Progenitor cell of endocrine pancreas (in vitro differentiated cells): ENCODE results near the gene PNLIPRP3. TPM values are rescaled to one million over a fixed set of nuclear protein-coding genes. Genes with fewer than 3 reads are reported as not detected.
A peak's percentile ranks its signal among the peaks of the same experiment; 100 is the strongest.
"Not testable (repeated sequence)": the region's sequence is repeated elsewhere in the genome, so short reads cannot be mapped to it uniquely, and the experiment has no call there.

Source experiments
- DNase-seq: peaks from one replicate; pipeline ENCODE4 v3.0.0; 2021; ENCODE audit warnings: low spot score; ENCODE audit not compliant: unreplicated experiment
- H3K27ac Mint-ChIP-seq: 2 replicates; pipeline ENCODE4 v1.8.0; 2021; ENCODE audit warnings: mild to moderate bottlenecking, moderate library complexity, mixed read lengths
- H3K27me3 Mint-ChIP-seq: 2 replicates; pipeline ENCODE4 v1.8.0; 2021; ENCODE audit warnings: mixed read lengths
- H3K36me3 Mint-ChIP-seq: 2 replicates; pipeline ENCODE4 v1.8.0; 2022; ENCODE audit warnings: mixed read lengths; ENCODE audit not compliant: insufficient read depth
- H3K4me1 Mint-ChIP-seq: 2 replicates; pipeline ENCODE4 v1.8.0; 2021; ENCODE audit warnings: low read depth, mixed read lengths
- H3K4me3 Mint-ChIP-seq: 2 replicates; pipeline ENCODE4 v1.8.0; 2021; ENCODE audit warnings: low read depth, mild to moderate bottlenecking, moderate library complexity, mixed read lengths
- H3K9me3 Mint-ChIP-seq: 2 replicates; pipeline ENCODE4 v1.8.0; 2021; ENCODE audit warnings: low read depth, mixed read lengths
- long read RNA-seq: library from polyadenylated mRNA; unstranded; transcript quantifications from one replicate; pipeline ENCODE4 v2.0.0, GENCODE V29; 2020
- total RNA-seq: library from RNA; stranded (reverse); gene quantifications from 2 replicates; pipeline ENCODE4 v1.2.1, GENCODE V29; 2021
- TF ChIP-seq, protein P1 (sequence below): fragments of 200-600 bp; sonication (generic); IDR thresholded peaks from one replicate; pipeline ENCODE4 v1.5.0; 2021; ENCODE audit warnings: antibody characterized with exemption, mild to moderate bottlenecking; ENCODE audit not compliant: unreplicated experiment

PNLIPRP3 gene
- not detected in 2 replicates for total RNA-seq
- long read RNA-seq, result 0 reads

DNA sequence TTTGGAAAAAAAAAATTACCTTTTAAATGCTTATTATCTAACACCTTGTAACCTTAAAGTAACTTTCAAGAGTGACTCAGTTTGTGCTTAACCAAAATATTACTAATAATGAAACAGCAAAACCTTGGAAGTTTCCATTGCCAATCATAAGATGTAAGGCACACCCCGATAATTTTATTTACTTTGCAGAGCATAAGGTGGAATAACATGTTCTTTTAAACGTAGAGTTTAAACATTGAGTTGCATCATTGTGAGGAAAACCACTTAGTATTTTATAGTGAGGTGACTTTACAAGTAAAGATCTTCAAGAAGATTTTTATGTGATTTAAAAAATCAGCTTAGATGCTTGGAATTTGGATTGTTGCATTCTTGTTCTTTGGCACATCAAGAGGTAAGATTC lies at the start of gene PNLIPRP3:
PNLIPRP3 (plus strand) TSS at position 177 of the 400 bp plus-strand sequence; CDS start at position 343, 166 bp downstream.
- H3K9me3 Mint-ChIP-seq, result no peaks in the 10 kb centered on the region
- peaks cover 9% of the 10 kb centered on the region for H3K27me3 Mint-ChIP-seq
- peaks cover 5% of the 10 kb centered on the region for H3K4me1 Mint-ChIP-seq
- no peak within 1 kb of the TSS for H3K4me3 Mint-ChIP-seq
- TF ChIP-seq, protein P1, sequence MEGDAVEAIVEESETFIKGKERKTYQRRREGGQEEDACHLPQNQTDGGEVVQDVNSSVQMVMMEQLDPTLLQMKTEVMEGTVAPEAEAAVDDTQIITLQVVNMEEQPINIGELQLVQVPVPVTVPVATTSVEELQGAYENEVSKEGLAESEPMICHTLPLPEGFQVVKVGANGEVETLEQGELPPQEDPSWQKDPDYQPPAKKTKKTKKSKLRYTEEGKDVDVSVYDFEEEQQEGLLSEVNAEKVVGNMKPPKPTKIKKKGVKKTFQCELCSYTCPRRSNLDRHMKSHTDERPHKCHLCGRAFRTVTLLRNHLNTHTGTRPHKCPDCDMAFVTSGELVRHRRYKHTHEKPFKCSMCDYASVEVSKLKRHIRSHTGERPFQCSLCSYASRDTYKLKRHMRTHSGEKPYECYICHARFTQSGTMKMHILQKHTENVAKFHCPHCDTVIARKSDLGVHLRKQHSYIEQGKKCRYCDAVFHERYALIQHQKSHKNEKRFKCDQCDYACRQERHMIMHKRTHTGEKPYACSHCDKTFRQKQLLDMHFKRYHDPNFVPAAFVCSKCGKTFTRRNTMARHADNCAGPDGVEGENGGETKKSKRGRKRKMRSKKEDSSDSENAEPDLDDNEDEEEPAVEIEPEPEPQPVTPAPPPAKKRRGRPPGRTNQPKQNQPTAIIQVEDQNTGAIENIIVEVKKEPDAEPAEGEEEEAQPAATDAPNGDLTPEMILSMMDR, result no peak
- no peaks in the 10 kb centered on the region for H3K36me3 Mint-ChIP-seq
- no peak within 1 kb of the TSS for H3K27ac Mint-ChIP-seq
- DNase-seq, result no peak

DNA sequence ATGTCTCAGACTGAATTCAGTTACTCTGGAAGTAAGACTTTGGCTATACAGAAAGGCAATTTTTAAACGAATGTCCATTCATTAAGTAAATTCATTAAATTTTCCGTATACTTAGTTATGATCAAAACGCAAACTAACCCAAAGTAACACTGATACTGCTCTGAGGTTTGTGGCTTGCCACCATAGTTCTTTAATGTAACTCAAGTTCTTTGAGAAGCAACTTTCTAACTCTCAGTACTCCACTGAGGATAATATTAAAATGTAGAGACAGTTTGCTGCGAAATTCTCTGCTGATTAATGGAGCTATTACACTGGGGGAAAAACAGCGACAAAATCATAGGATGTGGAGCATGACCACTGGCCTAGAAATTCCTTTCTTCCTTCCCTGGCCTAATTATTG lies 45.4 kb upstream of the PNLIPRP3 start:
- Mint-ChIP-seq H3K4me3 (no peak overlapping the region), H3K9me3 (no peaks in the 10 kb centered on the region), H3K4me1 (peaks cover 6% of the 10 kb centered on the region), H3K27me3 (no peaks in the 10 kb centered on the region), H3K36me3 (no peaks in the 10 kb centered on the region), H3K27ac (no peak overlapping the region)
- TF ChIP-seq, protein P1, result no peak
- DNase-seq, result no peak

DNA sequence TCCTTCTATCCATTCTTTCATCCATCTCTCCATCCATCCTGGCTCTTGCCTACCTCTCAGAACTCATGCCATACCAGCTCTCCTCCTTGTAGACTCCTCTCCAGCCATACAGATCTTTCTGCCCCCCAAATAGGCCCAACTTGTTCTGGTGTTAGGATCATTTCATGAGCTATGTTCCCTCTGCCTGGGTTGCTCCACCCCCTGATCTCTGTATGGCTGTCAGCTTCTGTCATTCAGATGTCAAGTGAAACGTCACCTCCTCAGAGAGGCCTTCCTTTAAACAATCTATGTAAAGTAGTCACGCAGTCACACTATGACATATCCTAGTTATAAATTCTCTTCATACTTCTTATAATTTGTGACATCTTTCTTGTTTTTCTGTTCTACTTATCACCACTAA lies 42.3 kb upstream of the PNLIPRP3 start:
- H3K4me1 Mint-ChIP-seq, result peaks cover 6% of the 10 kb centered on the region
- H3K36me3 Mint-ChIP-seq, result no peaks in the 10 kb centered on the region
- H3K9me3 Mint-ChIP-seq, result no peaks in the 10 kb centered on the region
- no peak for DNase-seq
- H3K27ac Mint-ChIP-seq, result no peak overlapping the region
- peaks cover 7% of the 10 kb centered on the region for H3K27me3 Mint-ChIP-seq
- TF ChIP-seq, protein P1, result no peak
- H3K4me3 Mint-ChIP-seq, result no peak overlapping the region

GRCh38 chr10:116385994-116386809 lies 41.4 kb upstream of the PNLIPRP3 start:
- Mint-ChIP-seq H3K4me1 (peaks cover 6% of the 10 kb centered on the region), H3K4me3 (no peak overlapping the region), H3K36me3 (no peaks in the 10 kb centered on the region), H3K27ac (no peak overlapping the region), H3K9me3 (no peaks in the 10 kb centered on the region), H3K27me3 (peaks cover 9% of the 10 kb centered on the region)
- DNase-seq, result no peak
- TF ChIP-seq, protein P1, result peak; percentile 67

DNA sequence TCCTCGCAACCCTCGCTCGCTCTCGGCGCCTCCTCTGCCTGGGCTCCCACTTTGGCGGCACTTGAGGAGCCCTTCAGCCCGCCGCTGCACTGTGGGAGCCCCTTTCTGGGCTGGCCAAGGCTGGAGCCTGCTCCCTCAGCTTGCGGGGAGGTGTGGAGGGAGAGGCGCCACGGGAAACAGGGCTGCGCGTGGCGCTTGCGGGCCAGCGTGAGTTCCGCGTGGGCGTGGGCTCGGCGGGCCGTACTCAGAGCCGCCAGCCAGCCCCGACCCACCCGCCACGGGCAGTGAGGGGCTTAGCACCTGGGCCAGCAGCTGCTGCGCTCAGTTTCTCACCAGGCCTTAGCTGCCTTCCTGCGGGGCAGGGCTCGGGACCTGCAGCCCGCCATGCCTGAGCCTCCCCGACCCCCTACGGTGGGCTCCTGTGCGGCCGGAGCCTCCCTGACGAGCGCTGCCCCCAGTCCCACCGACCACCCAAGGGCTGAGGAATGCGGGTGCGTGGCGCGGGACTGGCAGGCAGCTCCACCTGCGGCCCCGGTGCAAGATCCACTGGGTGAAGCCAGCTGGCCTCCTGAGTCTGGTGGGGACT lies 34.3 kb upstream of the PNLIPRP3 start:
- not testable (repeated sequence) for H3K27me3 Mint-ChIP-seq, H3K9me3 Mint-ChIP-seq, H3K27ac Mint-ChIP-seq, H3K4me1 Mint-ChIP-seq, H3K36me3 Mint-ChIP-seq, H3K4me3 Mint-ChIP-seq, DNase-seq
